ENCODE results near the gene SH3TC2.
"Not testable (repeated sequence)": the region's sequence is repeated elsewhere in the genome, so short reads cannot be mapped to it uniquely, and the experiment has no call there.

SH3TC2 gene

GRCh38 chr5:149063017-149063687 lies at the start of gene SH3TC2:
Gene SH3TC2 (minus strand): TSS chr5:149063062. CDS start chr5:149063022, 40 bp downstream.
- DNase-seq = no peak

- no peak for DNase-seq
Measured at GRCh38 chr5:149110406-149110805, 47.5 kb upstream of the SH3TC2 start.

GRCh38 chr5:149108651-149109280 lies 45.9 kb upstream of the SH3TC2 start:
- no peak for DNase-seq

- no peak for DNase-seq
Measured at GRCh38 chr5:149100331-149100730, 37.5 kb upstream of the SH3TC2 start.

- no peak for DNase-seq
Measured at GRCh38 chr5:149099920-149100319, 37.1 kb upstream of the SH3TC2 start.

GRCh38 chr5:149094996-149095395 lies 32.1 kb upstream of the SH3TC2 start:
- DNase-seq = no peak

- no peak for DNase-seq
Measured at GRCh38 chr5:149093625-149094024, 30.8 kb upstream of the SH3TC2 start.

- DNase-seq = no peak
Measured at GRCh38 chr5:149089796-149090195, 26.9 kb upstream of the SH3TC2 start.

- DNase-seq = no peak
Measured at GRCh38 chr5:149088686-149089085, 25.8 kb upstream of the SH3TC2 start.

GRCh38 chr5:149083846-149084245 lies 21.0 kb upstream of the SH3TC2 start:
- DNase-seq = no peak

GRCh38 chr5:149082271-149082670 lies 19.4 kb upstream of the SH3TC2 start:
- DNase-seq = no peak

GRCh38 chr5:149080294-149080693 lies 17.4 kb upstream of the SH3TC2 start:
- no peak for DNase-seq

- no peak for DNase-seq
Measured at GRCh38 chr5:149079883-149080282, 17.0 kb upstream of the SH3TC2 start.

- DNase-seq = not testable (repeated sequence)
Measured at GRCh38 chr5:149074071-149074470, 11.2 kb upstream of the SH3TC2 start.

- DNase-seq = no peak
Measured at GRCh38 chr5:149073213-149073612, 10.4 kb upstream of the SH3TC2 start.

- no peak for DNase-seq
Measured at GRCh38 chr5:149072791-149073190, 9.9 kb upstream of the SH3TC2 start.

- DNase-seq = no peak
Measured at GRCh38 chr5:149072376-149072775, 9.5 kb upstream of the SH3TC2 start.

- DNase-seq = no peak
Measured at GRCh38 chr5:149071756-149072155, 8.9 kb upstream of the SH3TC2 start.

- no peak for DNase-seq
Measured at GRCh38 chr5:149071216-149071615, 8.4 kb upstream of the SH3TC2 start.

GRCh38 chr5:149069711-149070110 lies 6.8 kb upstream of the SH3TC2 start:
- no peak for DNase-seq

- DNase-seq = no peak
Measured at GRCh38 chr5:149063896-149064478, 1.1 kb upstream of the SH3TC2 start.

- DNase-seq = no peak
Measured at GRCh38 chr5:149062371-149063016, 368 bp downstream of the SH3TC2 start.

GRCh38 chr5:149061341-149061740 lies 1.5 kb downstream of the SH3TC2 start:
- DNase-seq = no peak

GRCh38 chr5:149060325-149060724 lies 2.5 kb downstream of the SH3TC2 start:
- no peak for DNase-seq
